Activated CD8-positive, alpha-beta memory T cell treated with anti-CD3 and anti-CD28 coated beads for 48 hours (primary cell): Measurements from ENCODE around the gene ZFC3H1.
"Not testable (repeated sequence)": the region's sequence is repeated elsewhere in the genome, so short reads cannot be mapped to it uniquely, and the experiment has no call there.

Experiments used
- DNase-seq, 3 experiments: peaks; one replicate each; pipeline ENCODE4 v3.0.0-alpha.2; 2020; ENCODE audit warnings: low read depth in 2 of 3, low spot score in 2 of 3

Gene ZFC3H1

GRCh38 chr12:71663561-71664410, at the start of gene ZFC3H1, which contains the start of gene THAP2:
TSS of gene ZFC3H1 (minus strand) at chr12:71663848. CDS start at chr12:71663610, 238 bp downstream.
TSS of gene THAP2 (plus strand) at chr12:71664301. CDS start at chr12:71664510, 209 bp downstream.
- DNase-seq: peak; percentile 36 to 72 (median 68)

GRCh38 chr12:71710276-71711125, 46.9 kb upstream of the ZFC3H1 start:
- DNase-seq: no peak

- DNase-seq: no peak
These were observed 45.0 kb upstream of the ZFC3H1 start for GRCh38 chr12:71708658-71709057.

- DNase-seq: no peak
These were observed 41.3 kb upstream of the ZFC3H1 start for GRCh38 chr12:71704920-71705319.

- no peak for DNase-seq
These were observed 39.6 kb upstream of the ZFC3H1 start for GRCh38 chr12:71703206-71703605.

GRCh38 chr12:71702590-71702989, 38.9 kb upstream of the ZFC3H1 start:
- no peak for DNase-seq

- DNase-seq: not testable (repeated sequence)
These were observed 38.5 kb upstream of the ZFC3H1 start for GRCh38 chr12:71702181-71702580.

- DNase-seq: no peak
These were observed 32.1 kb upstream of the ZFC3H1 start for GRCh38 chr12:71695782-71696181.

- no peak for DNase-seq
These were observed 30.6 kb upstream of the ZFC3H1 start for GRCh38 chr12:71694099-71694820.

GRCh38 chr12:71693651-71694050, 30.0 kb upstream of the ZFC3H1 start:
- not testable (repeated sequence) for DNase-seq

GRCh38 chr12:71693126-71693525, 29.5 kb upstream of the ZFC3H1 start:
- no peak for DNase-seq

GRCh38 chr12:71691504-71692129, 28.0 kb upstream of the ZFC3H1 start:
- DNase-seq: no peak

GRCh38 chr12:71688961-71689570, 25.4 kb upstream of the ZFC3H1 start:
- DNase-seq: no peak

- not testable (repeated sequence) for DNase-seq
These were observed 23.5 kb upstream of the ZFC3H1 start for GRCh38 chr12:71687172-71687571.

GRCh38 chr12:71686658-71687025, 23.0 kb upstream of the ZFC3H1 start:
- DNase-seq: no peak

GRCh38 chr12:71685914-71686657, 22.4 kb upstream of the ZFC3H1 start, which contains the start of gene TMEM19:
TSS of gene TMEM19 (plus strand) at chr12:71686082. CDS start at chr12:71686681, 599 bp downstream.
- peak; percentile 60 to 69 (median 62) for DNase-seq

- DNase-seq: no peak
These were observed 21.8 kb upstream of the ZFC3H1 start for GRCh38 chr12:71685312-71685906.

GRCh38 chr12:71684081-71684480, 20.4 kb upstream of the ZFC3H1 start:
- no peak for DNase-seq

GRCh38 chr12:71683633-71684032, 20.0 kb upstream of the ZFC3H1 start:
- DNase-seq: no peak
